ENCODE data around the gene TTC9.
A peak's percentile ranks its signal among the peaks of the same experiment; 100 is the strongest.

Gene TTC9

GRCh38 chr14:70714055-70714550, 72.4 kb downstream of the TTC9 start:
- DNase-seq (ENCODE audit: low read depth, low spot score) = peak; percentile 81

- DNase-seq (ENCODE audit: low read depth, low spot score) = no peak
Observed at GRCh38 chr14:70716483-70716882, 74.8 kb downstream of the TTC9 start.

- DNase-seq (ENCODE audit: low read depth, low spot score) = no peak
Observed at GRCh38 chr14:70716958-70717357, 75.2 kb downstream of the TTC9 start.

GRCh38 chr14:70718383-70719118, 76.8 kb downstream of the TTC9 start:
- no peak for DNase-seq (ENCODE audit: low read depth, low spot score)

GRCh38 chr14:70721542-70721941, 79.8 kb downstream of the TTC9 start:
- DNase-seq (ENCODE audit: low read depth, low spot score) = peak; percentile 50

GRCh38 chr14:70722418-70722817, 80.7 kb downstream of the TTC9 start:
- no peak for DNase-seq (ENCODE audit: low read depth, low spot score)

- DNase-seq (ENCODE audit: low read depth, low spot score) = no peak
Observed at GRCh38 chr14:70723276-70723675, 81.6 kb downstream of the TTC9 start.

GRCh38 chr14:70724110-70724509, 82.4 kb downstream of the TTC9 start:
- DNase-seq (ENCODE audit: low read depth, low spot score) = no peak

- no peak for DNase-seq (ENCODE audit: low read depth, low spot score)
Observed at GRCh38 chr14:70724944-70725343, 83.2 kb downstream of the TTC9 start.
